Superior temporal gyrus (tissue), 1 donor: ENCODE results near the gene NAV2.
"Not testable (repeated sequence)": the region's sequence is repeated elsewhere in the genome, so short reads cannot be mapped to it uniquely, and the experiment has no call there.

Experiments
- DNase-seq: peaks from one replicate; pipeline ENCODE4 v3.0.0-alpha.2; 2016; ENCODE audit errors: extremely low spot score

Gene NAV2

GRCh38 chr11:20112291-20113148, 399.9 kb downstream of the NAV2 start:
- peak; percentile 79 for DNase-seq

DNA sequence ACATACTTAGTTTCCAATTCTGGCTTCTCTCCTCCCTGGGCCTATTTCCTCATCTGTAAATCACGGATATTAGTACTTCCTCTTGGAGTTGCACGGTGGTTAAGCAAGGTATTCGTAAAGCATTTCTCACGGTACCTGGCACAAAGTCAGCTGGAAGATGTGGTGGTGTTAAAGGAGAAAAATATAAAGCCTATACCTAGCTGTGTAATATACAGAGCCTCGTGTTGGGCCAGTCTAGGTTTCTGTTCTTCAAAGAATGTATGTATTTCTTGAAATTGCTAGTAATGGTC, 400.5 kb downstream of the NAV2 start:
- DNase-seq: no peak

- no peak for DNase-seq
Measured at GRCh38 chr11:20114588-20114987, 402.0 kb downstream of the NAV2 start.

GRCh38 chr11:20116825-20117224, 404.2 kb downstream of the NAV2 start:
- no peak for DNase-seq

- no peak for DNase-seq
Measured at GRCh38 chr11:20117291-20117690, 404.7 kb downstream of the NAV2 start.

DNA sequence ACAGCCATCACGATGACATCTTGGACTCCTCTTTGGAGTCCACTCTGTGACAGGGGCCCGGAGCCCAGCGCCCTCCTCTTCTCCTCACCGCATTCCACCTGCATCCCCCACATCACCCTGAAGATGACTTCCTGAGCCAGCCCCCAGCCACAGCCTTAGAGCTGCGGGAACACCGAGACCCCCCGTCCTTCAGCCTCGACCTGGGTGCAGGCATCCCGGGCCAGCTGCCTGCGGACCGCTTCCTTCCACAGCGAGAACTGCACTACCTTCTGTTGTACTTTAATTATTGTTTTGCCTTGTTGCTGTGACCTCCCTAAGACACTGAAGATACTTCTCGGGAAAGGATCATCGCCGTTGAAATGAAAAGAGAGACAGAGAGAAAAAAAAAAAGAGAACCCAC, 405.6 kb downstream of the NAV2 start:
- no peak for DNase-seq

DNA sequence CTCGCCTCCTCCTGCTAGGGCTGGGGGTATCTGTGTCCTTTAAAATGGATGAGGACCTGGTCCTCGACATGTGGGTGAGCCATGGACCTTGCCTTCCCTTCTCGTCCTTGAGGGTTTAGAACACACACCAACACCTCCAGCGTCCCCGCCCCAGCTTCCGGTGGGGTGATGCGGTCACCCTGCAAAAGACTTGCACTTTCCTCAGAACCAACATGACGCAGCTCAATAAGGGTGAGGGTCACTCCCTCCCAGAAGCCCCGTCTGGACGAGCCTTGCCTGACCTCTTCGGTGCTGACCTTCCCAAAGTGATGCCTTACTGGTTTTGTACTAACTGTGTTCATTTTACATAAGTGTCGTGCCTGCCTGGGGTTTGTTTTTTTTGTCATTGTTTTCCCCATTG, 406.7 kb downstream of the NAV2 start:
- DNase-seq: no peak

DNA sequence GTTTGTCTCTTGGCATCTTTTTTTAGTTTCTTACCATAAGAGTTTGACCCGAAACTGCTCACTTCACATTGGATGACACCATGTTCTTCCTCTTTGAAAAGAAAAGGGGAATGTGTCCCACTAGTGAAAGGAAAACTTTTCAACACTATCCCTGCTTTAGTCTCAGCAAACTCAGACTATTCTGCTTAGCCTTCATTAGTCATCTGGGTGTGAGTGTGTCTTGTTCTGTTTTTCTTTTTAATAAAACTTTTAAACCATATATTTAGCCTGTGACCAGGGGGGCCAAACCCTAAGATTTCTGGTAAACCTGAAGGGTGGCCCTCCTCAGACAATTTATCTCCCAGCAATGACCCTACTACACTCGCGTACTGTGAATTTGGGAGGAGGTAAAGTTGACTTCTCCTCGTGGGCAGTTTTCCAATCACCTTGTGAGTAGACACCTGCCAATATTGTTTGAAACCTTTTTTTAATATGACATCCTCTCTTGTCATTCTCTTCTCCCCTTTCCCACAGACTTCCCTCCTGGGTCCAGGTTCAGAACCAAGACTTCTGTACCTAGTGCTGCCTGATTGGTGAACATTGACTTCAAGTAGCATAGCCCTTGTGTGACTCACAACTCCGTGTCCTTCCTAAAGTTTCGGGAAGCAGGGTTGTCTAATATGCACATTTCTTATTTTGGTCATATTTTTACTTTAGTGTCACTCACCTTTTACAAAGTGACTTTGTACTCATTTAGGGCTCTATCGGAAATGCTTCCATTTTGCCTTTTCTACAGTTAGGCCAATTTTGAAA, 407.7 kb downstream of the NAV2 start:
- no peak for DNase-seq

GRCh38 chr11:20122131-20122530, 409.5 kb downstream of the NAV2 start:
- no peak for DNase-seq

- no peak for DNase-seq
Measured at GRCh38 chr11:20125927-20126326, 413.3 kb downstream of the NAV2 start.

GRCh38 chr11:20126724-20127123, 414.1 kb downstream of the NAV2 start:
- no peak for DNase-seq

GRCh38 chr11:20127671-20128527, 415.3 kb downstream of the NAV2 start:
- peak; percentile 91 for DNase-seq

DNA sequence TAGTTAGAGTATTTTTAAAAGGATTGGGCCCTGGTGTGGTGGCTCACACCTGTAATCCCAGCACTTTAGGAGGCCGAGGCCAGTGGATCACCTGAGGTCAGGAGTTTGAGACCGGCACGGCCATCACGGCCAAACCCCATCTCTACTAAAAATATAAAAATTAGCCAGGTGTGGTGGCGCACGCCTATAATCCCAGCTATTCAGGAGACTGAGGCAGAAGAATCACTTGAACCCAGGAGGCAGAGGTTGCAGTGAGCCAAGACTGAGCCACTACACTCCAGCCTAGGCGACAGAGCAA, 415.8 kb downstream of the NAV2 start:
- DNase-seq: not testable (repeated sequence)

- DNase-seq: no peak
Measured at GRCh38 chr11:20129665-20130064, 417.0 kb downstream of the NAV2 start.

- peak; percentile 78 for DNase-seq
Measured at GRCh38 chr11:20131788-20132666, 419.4 kb downstream of the NAV2 start.

- no peak for DNase-seq
Measured at GRCh38 chr11:20132667-20133039, 420.0 kb downstream of the NAV2 start.

- no peak for DNase-seq
Measured at GRCh38 chr11:20134991-20135736, 422.5 kb downstream of the NAV2 start.

- DNase-seq: no peak
Measured at GRCh38 chr11:20137637-20138036, 425.0 kb downstream of the NAV2 start.

- no peak for DNase-seq
Measured at GRCh38 chr11:20138707-20139106, 426.1 kb downstream of the NAV2 start.

DNA sequence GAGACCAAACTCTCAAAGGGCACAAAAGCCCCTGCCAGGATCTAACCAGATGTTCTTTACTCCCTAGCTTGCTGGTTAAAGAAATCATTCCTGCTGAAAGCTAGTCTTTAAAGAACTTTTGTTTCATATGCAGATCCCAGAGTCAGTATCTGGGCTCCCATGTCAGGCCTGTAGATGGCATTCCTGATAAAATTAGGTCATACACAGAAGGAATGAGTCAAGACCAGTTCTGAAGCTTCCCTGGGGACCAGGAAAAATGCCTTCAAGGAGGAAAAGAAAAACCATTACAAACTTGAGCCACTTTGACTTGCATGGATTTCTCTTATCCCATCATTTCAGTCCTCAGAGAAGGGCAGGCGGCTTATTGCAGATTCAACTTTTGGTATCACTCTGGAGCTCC, 441.7 kb downstream of the NAV2 start:
- no peak for DNase-seq
